ENCODE data around the gene ZNF117.
"Not testable (repeated sequence)": the region's sequence is repeated elsewhere in the genome, so short reads cannot be mapped to it uniquely, and the experiment has no call there.

Gene ZNF117

DNA sequence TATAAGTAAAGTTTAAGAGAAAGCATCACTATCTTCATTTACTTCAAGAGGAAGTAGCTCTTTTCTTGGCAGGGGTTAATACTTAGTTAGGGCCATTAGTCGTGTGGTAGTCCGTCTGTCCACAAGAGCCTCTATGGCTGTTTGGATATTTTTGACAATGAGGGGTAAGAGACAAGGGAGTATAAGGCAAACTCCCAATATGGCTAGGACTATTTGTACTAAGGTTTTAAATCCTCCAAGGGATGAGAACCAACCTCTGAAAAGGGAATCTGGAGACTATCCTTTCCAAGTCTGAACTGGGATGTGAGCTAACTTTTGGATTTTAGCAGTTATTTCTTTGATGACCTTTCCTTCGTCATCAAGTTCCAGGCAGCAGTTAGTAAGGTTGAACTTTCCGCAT is at the start of gene ZNF117:
ZNF117 (minus strand) TSS at position 101 of the 400 bp plus-strand sequence.
- DNase-seq = no peak

DNA sequence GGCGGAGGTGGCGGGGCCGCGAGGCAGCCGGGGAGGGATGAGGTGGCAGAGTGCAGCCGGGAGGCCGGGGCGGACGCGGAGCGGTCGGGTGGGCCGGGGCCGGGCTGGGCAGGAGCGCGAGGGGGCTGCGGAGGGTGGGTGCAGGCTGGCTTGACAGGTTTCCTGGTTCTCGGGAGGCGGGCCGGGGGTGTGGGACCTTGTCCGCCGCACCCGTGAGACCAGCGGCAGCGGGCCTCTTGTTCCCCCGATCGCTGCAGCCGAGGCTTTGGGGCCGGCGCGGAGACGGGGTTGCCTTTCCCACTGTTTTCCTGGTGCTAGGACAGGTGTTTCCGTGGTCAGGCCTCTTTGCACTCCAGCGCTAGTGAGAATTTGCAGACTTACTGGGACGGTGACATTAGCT is 47.9 kb upstream of the ZNF117 start:
- DNase-seq = peak; percentile 19 to 35

- DNase-seq = peak; percentile 76 to 94
These were observed 47.2 kb upstream of the ZNF117 start for GRCh38 chr7:65037740-65038688.

DNA sequence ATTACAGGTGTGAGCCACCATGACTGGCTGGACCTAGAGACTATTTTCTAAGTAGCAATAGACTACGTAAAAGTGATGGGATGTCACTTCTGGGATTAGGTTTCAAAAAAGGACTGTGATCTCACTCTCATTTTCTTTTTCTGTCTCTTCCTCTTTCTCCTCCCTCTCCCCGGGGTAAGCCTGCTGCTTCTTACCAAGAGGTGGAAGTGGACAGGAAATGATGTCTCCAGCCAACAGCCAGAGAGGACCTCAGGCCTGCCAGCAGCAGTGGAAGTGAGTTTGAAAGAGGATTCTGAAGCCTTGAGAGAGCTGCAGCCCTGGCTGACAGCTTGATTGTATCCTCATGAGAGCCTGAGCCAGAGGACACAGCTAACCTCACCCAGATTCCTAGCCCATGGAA is 45.7 kb upstream of the ZNF117 start:
- not testable (repeated sequence) for DNase-seq

GRCh38 chr7:65035469-65035868 is 44.6 kb upstream of the ZNF117 start:
- not testable (repeated sequence) for DNase-seq

DNA sequence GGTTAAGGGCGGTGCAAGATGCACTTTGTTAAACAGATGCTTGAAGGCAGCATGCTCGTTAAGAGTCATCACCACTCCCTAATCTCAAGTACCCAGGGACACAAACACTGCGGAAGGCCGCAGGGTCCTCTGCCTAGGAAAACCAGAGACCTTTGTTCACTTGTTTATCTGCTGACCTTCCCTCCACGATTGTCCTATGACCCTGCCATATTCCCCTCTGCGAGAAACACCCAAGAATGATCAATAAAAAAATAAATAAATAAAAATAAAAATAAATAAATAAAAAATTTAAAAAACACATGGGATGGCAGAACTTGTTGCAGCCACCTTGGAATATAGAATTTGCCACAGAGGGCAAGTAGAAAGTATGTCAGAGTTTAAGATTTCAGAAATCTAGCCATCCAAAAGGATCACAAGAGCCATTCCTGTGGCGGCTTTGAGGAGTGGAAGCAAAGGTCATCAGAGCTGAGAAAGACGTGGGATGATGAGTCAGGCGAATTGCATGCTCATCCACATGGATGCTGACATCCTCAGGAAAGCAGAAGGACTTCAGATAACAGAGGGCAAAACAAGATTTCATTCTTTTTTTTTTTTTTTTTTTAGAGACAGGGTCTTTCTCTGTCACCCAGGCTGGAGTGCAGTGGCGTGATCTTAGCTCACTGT is 43.4 kb upstream of the ZNF117 start:
- DNase-seq = not testable (repeated sequence)

- DNase-seq = not testable (repeated sequence)
These were observed 42.6 kb upstream of the ZNF117 start for GRCh38 chr7:65033391-65033790.

GRCh38 chr7:65025023-65025422 is 34.2 kb upstream of the ZNF117 start:
- not testable (repeated sequence) for DNase-seq

- DNase-seq = not testable (repeated sequence)
These were observed 30.1 kb upstream of the ZNF117 start for GRCh38 chr7:65020978-65021377.

DNA sequence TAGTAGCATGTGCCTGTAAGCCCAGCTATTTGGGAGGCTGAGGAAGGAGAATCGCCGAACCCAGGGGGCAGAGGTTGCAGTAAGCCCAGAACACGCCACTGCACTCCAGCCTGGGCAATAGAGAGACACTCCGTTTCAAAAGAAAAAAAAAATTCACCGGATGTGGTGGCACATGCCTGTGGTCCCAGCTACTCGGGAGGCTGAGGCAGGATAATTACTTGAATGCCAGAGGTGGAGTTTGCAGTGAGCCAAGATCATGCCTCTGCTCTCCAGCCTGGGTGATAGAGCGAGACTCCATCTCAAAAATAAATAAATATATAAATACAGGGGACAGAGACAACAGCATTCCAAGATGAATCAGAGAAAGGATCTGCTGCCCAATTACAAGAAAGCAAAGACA is 19.0 kb upstream of the ZNF117 start:
- DNase-seq = not testable (repeated sequence)

DNA sequence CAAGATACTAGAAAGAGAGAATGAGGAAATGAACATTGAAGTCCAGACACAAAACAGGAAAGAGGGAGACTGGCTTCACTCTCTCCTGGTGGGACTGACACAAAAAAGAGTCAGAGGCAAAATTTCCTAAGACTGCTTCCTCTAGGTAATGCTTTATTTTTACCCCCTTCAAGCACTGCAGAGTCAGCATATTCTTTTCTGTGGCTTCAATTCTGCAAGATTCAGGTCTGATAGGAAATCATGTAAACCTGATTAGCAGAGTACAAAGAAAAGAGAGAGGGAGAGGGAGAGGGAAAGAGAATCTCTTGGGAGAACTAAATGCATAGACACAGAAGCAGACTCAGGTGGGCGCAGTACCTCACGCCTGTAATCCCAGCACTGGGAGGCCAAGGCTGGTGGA is 18.6 kb upstream of the ZNF117 start:
- DNase-seq = not testable (repeated sequence)

DNA sequence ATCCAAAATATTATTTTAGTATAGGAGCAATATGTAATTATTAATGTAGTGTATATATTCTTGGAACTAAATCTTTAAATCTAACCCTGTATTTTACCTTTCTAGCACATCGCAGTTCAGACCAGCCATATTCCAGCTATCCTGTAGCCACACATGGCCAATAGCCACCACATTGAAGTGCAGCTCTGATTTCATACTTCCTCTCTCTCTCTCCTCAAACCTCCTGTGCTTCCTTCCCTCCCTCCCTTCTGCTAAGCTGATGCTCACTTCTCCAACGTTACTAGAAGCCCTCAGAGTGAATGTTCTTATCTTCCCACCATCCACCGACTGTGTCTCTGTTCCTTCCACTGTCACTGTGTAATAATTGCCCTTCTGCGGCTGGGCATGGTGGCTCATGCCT is 16.2 kb upstream of the ZNF117 start:
- not testable (repeated sequence) for DNase-seq

- DNase-seq = peak; percentile 90 to 97
These were observed 15.5 kb upstream of the ZNF117 start, which contains the start of gene ERV3-1 for GRCh38 chr7:65006094-65006992. Gene ERV3-1, minus strand, starts transcription at chr7:65006687. Its CDS starts 13,661 bp downstream, at chr7:64993026.

DNA sequence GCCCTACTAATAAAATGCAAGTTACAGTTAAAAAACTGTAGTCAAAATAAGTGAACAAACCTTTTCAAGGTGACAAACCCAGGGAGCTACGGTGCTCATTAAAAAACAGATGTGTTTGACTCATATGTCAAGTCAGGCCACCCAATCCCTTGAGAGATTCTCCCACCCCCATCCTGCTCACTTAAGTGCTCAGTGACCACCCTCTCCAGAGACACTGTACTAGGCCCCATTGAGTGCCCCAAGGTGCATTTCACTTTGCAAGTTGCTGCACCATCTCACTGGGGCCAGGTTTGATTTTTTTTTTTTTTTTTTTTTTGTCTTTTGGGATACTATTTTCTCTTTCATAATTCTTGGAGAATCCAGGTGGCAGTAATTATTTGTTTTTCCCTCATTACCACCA is 13.7 kb upstream of the ZNF117 start:
- no peak for DNase-seq

DNA sequence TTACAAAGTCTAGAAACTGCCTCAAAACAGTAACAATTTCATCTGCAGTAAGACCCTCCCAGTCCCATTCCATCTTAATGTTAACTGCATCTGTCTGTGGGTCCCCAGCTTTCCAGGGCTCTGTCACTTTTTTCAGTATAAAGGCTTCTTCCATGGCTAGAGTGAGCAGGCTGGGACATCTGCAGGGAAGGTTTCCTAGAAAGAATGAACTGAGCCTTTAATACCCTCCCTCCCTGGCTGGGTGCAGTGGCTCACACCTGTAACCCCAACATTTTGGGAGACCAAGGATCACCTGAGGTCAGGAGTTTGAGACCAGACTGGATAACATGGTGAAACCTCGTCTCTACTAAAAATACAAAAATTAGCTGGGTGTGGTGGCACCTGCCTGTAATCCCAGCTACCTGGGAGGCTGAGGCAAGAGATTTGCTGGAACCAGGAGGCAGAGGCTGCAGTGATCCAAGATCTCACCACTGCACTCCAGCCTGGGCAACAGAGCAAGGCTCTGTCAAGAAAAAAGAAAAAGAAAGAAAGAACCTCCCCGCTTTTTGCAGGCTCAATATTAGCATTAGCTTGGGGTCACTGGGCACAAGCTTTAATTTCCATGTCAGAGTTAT is 12.2 kb upstream of the ZNF117 start:
- no peak for DNase-seq

DNA sequence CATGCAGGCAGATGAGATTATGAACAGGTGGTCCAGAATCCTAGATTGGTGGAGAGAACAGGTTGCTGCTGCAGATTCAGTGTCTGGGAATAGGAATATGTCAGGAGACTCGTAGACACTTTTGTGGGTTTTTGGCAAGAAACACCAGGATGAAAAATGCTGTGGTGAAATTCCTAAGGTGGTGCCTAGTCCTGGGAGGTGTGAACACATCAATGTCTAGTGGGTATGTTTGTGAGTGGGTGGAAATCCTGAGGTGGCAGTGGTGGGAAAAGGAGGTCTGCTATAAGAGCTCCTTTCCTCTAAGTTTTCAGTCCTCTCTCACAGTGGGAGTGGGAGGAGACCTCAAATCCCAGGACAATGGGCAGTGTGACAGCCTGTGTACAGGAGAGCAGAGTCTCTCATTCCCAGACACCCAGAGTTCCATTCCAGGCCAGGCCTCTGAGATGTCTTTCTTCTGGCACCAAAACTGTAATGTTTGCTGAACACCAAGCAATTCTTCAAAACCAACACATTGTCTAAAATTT is 10.5 kb upstream of the ZNF117 start:
- DNase-seq = no peak

- no peak for DNase-seq
These were observed 8.5 kb upstream of the ZNF117 start for GRCh38 chr7:64999165-65000004.

DNA sequence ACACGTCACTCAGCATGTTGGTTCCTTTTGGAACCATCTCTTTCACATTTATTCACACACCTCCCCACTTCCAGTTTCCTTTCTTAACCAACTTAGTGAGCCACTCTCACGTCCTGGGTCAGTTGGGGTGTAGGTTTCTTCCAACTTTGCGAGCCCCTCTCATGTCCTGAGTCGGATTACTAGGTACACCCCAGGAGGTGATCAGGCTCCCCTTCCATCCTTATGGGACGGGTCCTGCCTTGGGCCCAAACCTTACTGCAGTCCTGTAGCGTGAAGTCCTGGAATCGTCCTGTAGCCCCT is 8.0 kb upstream of the ZNF117 start:
- no peak for DNase-seq

DNA sequence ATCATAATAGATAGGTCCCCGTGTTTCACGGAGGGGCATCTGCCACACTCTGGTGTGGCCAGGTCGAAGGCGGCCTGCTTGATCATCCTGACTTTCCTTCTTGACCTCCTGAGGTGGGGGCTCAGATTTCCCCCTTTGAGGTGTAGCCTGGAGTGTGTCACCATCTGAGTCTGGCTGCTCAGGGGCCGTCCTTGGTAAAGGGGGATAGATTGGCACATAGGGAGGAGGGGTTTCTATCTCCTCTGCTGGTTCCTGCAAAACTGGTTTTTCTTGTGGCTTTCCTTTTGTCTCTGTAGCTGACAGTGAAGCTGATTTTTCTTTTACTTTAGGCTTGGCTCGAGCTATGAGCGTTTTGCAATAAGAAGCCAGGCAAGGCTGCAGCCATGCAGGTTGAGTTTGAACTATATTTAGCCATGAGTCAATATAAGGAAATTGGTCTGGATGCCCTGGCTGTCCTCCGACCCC is 7.1 kb upstream of the ZNF117 start:
- DNase-seq = no peak

- no peak for DNase-seq
These were observed 6.5 kb upstream of the ZNF117 start for GRCh38 chr7:64997164-64997908.
